DMS 273 treated with DMSO at 0.1 percent for 48 hours (cell line): ENCODE results near the gene FBXL13.
"Not testable (repeated sequence)": the region's sequence is repeated elsewhere in the genome, so short reads cannot be mapped to it uniquely, and the experiment has no call there.

Experiments used
- DNase-seq: peaks from one replicate; lab custom pipeline; 2025; lab: John Stamatoyannopoulos, UW

The FBXL13 gene

DNA sequence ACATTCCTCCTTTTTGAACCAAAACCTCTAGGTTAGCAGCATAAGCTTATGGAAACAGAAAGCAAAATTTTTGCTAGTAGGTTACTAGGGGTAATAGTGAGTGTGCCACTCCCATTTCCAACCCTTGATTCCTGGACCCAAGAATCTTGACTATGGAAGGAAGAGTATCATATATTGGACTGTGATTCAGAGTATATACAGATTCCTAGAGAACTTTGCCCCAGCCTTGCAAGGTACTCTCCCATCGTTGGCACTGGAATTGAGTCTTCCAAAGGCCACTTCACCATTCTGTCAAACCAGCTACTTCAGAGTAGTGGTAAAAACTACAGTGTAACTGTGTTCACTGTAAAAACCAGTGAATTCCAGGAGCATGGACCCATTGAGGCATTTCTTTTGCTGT lies 92.4 kb downstream of the FBXL13 start:
- DNase-seq: no peak

DNA sequence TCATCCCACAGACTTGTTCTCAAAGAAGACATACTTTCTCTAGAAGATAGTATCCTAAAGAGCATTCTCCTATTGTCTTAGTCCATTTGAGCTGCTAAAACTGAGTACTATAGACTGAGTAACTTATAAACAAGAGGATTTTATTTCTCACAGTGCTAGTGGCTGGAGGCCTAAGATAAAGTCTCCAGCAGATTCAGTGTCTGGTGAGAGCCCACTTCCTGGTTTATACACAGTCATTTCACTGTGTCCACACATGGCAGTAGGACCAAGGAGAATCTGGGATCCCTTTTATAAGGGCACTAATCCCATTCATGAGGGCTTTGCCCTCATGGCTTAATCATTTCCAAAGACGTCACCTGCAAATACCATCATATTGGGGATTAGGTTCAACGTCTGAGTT lies 93.1 kb downstream of the FBXL13 start:
- DNase-seq: no peak

DNA sequence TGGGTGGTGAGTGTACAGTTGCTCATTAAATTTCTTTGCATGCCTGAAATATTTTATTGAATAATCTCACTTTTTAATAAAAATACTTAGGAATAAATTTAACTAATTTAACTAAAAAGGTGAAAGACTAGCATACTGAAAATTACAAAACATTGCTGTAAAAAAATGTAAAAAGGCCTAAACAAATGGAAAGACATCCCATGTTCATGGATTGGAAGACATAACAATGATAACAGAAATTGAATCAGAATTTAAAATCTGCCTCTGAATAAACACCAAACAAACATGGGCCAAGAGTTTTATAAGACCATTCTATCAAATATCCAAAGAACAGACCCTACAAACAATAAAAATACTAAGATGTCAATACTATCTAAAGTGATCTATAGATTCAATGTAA lies 94.9 kb downstream of the FBXL13 start:
- DNase-seq: no peak

DNA sequence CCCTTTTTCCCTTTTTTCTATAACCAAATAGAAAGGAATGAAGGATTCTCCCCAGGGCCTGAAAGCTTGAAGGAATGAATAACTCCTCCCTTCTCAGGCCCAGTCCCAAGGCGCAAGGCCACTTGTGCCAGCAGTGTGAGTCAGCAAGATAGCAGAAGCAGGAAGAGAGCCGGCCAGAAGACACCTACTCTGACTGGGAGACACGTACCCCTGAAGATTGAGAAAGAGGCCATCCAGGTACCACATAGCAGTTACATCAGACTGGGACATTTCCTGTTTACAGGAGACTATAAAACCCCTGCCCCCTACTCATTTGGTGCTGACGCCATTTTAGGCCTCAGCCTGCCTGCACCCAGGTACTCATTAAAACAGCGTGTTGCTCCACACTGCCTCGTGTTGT lies 96.3 kb downstream of the FBXL13 start:
- DNase-seq: no peak

DNA sequence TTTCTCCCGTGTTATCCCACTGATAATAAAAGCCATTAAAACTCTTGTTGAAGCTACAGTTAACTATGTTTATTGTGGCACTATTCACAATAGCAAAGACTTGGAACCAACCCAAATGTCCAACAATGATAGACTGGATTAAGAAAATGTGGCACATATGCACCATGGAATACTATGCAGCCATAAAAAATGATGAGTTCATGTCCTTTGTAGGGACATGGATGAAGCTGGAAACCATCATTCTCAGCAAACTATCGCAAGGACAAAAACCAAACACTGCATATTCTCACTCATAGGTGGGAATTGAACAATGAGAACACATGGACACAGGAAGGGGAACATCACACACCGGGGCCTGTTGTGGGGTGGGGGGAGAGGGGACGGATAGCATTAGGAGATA lies 97.0 kb downstream of the FBXL13 start:
- not testable (repeated sequence) for DNase-seq

DNA sequence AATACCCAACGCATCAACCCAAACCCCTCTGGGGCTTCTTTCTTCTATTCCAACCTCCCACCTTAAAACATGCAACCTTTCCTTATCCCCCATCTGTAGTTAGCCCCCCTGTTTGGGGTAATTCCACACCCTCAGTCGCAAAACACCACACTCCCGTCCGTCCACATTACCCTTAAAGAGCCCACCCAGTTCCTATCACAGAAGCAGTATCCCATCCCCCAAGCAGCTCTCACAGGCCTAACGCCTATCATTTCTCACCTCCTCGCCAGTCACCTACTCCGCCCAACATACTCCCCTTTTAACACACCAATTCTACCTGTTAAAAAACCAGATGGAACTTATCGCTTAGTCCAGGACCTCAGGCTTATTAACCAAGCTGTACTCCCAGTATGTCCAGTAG lies 98.1 kb downstream of the FBXL13 start:
- no peak for DNase-seq

DNA sequence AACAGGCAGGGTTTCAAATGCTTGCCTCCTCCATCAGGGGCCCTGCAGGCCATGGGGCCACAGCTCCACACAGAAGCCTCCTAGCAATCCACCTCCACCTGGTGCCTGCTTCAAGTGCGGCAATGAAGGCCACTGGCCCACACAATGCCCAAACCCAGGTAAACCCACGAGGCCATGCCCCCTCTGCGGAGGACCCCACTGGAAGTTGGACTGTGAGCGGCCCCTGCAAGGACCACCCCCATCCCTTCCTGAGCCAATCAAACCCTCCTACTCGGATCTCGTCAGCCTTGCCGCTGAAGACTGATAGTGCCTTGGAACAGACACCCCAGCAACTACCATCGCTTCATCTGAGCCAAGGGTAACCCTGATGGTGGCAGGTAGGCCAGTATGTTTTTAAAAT lies 98.7 kb downstream of the FBXL13 start:
- DNase-seq: no peak

DNA sequence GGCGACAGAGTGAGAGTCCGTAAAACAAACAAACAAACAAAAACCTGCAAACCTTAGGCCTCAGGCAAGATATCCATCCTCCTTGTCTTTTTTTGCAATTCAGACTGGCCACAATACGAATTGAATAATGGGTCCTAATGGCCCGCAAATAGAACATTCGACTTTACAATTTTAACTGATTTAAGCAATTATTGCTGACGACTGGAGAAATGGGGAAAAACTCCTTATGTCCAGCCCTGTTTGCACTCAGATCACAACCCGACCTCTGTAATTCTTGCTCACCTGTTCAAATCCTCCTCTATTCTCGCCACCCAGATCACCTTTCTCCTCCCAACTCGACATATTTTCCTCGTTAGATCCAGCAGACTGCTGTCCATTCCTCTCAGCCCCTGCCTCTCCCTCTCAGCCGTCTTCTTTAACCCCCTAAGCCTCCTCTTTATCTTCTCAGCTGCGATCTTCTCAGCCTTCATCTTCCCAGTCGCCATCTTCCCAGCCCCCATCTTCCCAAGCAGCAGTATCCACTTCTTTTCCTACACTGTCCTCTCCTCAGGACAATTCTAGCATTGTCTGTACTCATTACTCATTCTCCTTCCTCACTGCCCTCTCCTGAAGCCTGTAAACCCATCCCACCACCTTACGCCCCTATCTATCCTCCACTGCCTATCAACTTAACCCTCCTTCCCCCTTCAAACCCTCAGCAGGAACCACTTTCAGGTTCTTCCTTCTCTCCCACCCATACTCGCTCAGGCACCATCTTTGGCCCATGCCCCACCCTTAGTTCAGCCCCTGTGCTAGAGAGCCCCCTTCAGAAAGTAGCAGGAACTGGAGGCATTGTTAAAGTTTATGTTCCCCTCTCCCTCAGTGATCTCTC lies 100.0 kb downstream of the FBXL13 start:
- no peak for DNase-seq

DNA sequence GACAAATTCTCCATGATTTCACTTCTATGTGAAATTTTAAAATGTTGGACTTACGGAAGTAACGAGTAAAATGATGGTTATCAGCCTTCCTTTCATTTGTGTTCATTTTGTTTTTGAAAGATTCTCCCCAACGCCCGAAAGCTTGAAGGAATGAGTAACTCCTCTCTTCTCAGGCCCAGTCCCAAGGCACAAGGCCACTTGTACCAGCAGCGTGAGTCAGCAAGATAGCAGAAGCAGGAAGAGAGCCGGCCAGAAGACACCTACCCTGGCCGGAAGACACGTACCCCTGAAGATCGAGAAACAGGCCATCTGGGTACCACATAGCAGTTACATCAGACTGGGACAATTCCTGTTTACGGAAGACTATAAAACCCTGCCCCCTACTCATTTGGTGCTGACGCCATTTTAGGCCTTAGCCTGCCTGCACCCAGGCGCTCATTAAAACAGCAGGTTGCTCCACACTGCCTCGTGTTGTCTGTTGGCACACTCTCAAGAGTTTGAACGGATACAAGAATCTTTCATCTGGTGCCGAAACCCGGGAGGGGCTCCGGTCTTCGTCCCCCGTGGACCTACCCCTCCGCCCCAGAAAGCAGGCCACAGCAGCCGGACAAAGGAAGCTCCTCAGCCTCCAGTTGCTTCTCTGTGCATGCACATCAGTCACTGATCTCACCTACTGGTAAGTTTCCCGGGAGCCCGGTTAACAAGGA lies 101.3 kb downstream of the FBXL13 start:
- DNase-seq: no peak

DNA sequence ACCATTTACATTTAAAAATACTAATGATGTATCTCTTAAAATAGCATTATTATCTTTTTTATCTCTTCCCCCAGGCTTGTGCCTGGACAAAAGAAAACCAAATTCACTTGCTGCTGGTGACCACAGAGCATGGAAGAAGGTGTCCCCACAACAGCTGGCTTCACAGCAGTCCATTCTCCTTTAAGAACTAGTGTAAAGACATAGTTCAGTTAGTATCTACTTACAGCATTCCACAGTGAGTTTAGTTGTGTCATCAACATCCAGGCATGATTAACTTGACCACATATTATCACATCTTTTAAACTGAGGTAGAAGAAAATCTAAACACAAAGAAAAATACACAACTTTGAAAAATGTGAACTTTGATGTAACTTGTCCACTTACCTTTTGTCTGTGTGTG lies 106.8 kb downstream of the FBXL13 start:
- DNase-seq: no peak

DNA sequence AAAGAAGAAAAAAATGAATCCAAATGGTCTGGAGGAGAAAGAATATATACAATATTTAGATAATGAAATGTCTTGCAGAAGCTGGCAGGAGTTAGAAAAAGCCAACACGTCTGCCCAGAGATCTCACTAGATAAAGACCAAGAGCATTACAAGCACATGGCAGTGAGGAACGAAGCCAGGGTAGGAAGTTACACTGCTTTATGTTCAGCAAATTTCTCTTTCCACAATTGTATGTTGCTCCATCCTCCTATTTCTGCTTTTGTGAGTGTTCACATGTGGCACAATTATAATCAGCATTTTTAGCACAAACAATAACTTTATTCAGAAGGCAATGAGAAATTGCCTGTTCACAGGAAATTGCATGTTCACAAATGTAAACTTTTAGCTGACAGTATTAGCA lies 108.1 kb downstream of the FBXL13 start:
- no peak for DNase-seq

DNA sequence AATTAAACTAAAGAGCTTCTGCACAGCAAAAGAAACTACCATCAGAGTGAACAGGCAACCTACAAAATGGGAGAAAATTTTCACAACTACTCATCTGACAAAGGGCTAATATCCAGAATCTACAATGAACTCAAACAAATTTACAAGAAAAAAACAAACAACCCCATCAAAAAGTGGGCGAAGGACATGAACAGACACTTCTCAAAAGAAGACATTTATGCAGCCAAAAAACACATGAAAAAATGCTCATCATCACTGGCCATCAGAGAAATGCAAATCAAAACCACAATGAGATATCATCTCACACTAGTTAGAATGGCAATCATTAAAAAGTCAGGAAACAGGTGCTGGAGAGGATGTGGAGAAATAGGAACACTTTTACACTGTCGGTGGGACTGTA lies 112.6 kb downstream of the FBXL13 start:
- not testable (repeated sequence) for DNase-seq

DNA sequence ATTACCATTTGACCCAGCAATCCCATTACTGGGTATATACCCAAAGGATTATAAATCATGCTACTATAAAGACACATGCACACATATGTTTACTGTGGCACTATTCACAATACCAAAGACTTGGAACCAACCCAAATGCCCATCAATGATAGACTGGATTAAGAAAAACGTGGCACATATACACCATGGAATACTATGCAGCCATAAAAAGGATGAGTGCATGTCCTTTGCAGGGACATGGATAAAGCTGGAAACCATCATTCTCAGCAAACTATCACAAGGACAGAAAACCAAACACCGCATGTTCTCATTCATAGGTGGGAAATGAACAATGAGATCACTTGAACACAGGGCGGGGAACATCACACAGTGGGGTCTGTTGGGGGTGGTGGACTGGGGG lies 116.6 kb downstream of the FBXL13 start:
- DNase-seq: not testable (repeated sequence)

DNA sequence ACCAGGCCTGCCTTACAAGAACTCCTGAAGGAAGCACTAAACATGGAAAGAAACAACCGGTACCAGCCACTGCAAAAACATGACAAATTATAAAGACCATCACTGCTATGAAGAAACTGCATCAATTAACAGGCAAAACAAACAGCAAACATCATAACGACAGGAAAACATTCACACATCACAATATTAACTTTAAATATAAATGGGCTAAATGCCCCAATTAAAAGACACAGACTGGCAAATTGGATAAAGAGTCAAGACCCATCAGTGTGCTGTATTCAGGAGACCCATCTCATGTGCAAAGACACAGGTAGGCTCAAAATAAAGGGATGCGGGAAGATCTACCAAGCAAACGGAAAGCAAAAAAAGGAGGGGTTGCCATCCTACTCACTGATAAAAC lies 120.2 kb downstream of the FBXL13 start:
- DNase-seq: not testable (repeated sequence)

DNA sequence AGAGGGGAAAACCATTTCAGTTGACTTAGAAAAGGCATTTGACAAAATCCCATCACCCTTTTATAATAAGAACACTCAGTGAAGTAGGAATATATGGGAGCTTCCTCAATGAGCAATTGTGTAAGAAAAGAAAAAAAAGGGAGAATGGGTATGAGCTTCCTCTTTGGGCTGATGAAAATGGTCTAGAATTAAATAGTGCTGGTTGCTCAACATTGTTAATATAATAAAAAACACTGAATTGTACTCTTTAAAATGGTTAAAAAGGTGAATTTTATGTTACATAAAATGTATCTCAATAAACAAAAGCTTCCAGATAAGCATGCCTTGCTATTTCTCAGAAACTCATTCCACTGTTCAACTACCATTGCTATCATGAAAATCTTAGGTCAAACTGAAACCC lies 121.2 kb downstream of the FBXL13 start:
- no peak for DNase-seq

DNA sequence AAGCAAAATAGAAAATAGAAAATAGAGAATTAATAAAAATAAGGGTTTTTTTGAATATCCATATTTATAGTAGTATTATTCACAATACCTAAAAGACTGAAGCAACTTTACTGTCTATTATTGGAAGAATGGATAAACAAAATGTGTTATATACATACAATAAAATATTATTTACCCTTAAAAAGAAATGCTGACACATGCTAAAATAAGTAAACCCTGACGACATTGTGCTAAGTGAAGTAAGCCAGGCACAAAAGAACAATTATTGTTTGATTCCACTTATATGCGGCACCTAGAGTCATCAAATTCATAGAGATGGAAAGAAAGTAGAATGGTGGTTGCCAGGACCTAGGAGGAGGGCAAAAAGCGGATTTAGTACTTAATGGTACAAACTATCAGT lies 122.8 kb downstream of the FBXL13 start:
- DNase-seq: no peak

DNA sequence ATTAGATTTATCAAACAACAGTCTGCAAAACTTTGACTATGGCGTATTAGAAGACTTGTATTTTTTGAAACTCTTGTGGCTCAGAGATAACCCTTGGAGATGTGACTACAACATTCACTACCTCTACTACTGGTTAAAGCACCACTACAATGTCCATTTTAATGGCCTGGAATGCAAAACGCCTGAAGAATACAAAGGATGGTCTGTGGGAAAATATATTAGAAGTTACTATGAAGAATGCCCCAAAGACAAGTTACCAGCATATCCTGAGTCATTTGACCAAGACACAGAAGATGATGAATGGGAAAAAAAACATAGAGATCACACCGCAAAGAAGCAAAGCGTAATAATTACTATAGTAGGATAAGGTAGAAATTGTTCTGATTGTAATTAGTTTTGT lies 130.4 kb downstream of the FBXL13 start:
- no peak for DNase-seq

DNA sequence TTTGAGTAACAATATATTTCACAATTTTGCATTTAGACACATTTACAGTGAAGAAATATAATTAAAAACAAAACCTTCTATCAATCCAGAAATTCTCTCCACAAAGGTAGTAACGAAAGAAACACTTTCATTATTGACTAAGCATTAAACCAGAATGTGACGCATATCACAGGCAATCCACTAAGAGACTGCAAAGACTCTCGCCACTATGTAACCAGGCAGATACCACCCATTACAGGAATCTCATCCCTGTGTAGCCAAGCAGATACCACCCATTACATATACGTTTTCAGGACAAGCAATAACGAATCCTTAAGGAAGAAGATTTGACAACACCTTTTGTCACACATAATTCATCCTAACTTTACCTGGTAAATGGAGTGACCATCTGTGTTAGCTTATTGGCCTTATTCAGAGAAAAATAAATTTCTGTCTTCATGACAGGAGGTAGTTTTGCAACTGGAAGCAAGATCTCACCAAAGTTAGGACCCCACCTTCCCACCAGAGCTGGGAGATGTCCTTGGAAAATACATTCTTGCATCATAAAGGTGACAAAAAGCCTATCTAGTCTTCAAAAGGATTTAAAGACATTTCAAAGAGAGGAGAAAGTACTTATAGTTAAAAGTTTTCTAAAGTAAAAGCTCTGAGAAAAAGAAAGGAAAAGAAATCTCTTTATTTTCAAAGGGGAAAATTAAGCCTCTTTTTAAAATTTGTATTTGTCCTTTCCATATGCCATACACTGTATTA lies 131.0 kb downstream of the FBXL13 start:
- DNase-seq: no peak

DNA sequence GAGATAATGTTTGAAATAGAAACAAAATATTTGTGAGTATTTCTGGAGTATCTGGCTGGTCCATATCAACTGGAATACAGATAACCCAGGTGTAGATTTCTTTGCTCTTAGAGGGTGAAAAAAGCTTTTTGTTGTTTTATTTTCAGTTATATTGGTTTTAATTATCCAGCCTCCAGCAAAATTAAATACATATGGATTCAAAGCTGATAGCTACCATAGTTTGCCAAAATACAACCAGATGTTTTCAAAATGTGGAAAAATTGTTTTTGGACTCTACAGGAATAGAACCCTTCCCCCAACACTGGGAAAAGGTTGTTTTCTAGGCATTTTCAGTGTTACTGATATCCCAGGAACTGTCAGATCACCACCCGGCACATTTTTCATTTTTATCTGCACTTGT lies 131.7 kb downstream of the FBXL13 start:
- DNase-seq: no peak

DNA sequence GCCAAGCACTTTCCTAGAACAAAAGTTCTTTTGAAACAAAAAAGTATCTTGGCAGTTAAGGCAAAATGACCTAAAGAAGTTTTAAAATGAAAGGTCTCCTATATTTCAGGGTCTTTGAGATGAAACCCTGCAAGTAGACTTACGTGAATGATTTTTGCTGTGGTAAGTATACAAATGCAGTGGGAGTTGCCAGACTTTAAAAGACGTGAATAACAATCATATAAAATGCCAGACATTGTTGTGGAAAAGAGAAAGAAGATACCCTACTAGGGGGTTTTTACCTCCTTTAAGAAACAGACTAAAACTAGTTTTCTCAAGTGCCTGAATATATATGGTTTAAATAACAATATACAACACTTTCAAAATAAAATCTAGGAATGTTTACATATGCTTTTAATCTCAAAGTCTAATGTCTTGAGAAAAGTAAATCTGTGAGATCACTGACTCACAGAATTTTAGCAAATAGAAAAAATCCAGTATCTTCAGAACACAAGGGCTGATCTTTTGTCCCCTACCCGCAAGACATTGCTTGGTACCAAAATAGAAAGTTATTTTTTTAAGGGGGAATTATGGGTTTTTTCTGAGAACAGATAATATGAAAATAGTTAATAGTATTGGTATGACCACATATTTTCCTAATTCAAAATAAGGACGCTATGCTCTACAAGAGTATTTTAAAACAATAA lies 132.3 kb downstream of the FBXL13 start:
- no peak for DNase-seq

DNA sequence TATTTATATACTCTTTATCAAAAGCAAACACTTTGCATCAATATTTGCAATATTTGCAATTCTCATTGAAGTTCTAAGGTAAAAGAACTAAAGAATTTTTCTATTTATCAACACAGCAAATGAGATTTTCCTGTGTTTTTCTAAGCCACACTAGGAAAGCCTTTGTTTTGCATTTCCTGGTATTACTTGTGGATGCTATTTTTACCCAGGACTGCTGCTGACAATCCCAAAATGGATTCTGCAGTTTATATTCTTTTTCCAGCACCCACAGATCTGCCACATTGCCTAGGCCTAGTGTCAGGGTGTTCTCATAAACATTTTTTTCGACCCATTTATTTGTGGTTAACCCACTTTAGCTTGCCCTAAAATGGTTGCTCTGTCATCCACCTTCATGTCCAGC lies 135.9 kb downstream of the FBXL13 start:
- DNase-seq: no peak

DNA sequence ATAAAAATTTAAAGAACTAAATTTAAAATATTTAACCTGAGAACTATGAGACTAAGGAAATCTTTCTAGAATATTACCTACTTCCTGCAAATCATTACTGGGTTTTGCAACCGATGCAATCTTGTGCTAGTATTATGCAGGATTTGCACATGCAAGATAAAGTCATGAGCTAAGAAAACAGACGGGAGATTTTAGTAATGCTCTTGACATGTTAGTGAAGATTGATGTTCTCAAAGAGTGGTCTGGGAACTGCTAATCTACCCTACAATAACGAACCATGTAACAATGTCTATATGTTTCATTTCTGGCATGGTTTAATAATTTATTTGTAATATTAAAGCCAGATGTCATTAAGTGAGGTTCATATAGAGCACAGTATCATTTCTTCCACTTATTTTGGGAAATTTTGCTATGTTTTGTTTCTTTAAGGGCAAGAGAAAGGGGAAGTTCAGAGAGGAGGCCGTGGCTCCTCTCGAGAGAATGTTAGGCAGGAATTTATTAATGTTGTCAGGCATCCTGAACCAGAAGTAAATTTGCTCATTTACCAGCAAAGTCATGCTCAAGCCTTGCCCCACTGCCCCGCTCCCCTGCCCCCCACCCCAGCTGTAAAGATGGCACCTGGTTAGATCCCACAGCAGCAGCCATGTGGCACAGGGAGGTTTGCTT lies 139.0 kb downstream of the FBXL13 start:
- no peak for DNase-seq
